ENCODE data around the gene ERP44. TPM values are rescaled to one million over a fixed set of nuclear protein-coding genes. Genes with fewer than 3 reads are reported as not detected.

ERP44 gene
- total and polyA plus RNA-seq, 11 donors = 7.9 to 21.6 (median 15.7) TPM

DNA sequence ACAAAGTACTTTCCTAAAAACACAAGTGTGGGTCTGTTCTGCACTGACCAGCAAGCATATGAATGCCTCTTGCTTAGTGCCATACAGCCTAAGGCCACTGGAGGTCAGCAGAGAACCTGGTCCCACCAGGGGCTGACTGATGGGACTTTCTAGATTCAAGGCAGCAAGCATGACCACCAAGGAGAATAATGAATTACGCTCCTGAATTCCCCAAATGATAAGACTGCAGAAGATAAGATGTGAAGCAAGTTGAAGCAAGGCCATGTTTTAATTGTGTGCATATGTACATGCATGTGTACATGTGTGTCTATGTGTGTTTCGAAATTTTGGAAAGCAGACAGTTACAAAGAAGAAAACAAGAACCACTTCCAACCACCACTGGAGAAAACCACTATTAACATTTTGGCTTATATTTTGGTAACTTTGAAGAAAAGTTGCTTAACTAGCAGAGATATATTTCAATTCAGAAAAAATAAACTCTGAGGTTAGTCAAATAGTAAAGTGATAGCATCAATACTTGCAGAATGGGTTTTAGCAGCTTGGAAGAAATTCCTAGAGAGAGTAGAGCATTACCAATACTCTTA, 70.5 kb downstream of the ERP44 start:
- Histone ChIP-seq H3K27me3 (no peaks in the 10 kb centered on the region), H3K9me3 (peaks cover 0 to 12% (median 0%) of the 10 kb centered on the region in 12 donors), H3K4me3 (no peak overlapping the region), H3K27ac (no peak overlapping the region), H3K36me3 (peaks cover 0 to 7% (median 0%) of the 10 kb centered on the region in 9 donors), H3K4me1 (peaks cover 0 to 11% (median 0%) of the 10 kb centered on the region in 12 donors)
- no peak for TF ChIP-seq POLR2A (IDR thresholded peaks at IDR 0.05)
- TF ChIP-seq, protein P1, sequence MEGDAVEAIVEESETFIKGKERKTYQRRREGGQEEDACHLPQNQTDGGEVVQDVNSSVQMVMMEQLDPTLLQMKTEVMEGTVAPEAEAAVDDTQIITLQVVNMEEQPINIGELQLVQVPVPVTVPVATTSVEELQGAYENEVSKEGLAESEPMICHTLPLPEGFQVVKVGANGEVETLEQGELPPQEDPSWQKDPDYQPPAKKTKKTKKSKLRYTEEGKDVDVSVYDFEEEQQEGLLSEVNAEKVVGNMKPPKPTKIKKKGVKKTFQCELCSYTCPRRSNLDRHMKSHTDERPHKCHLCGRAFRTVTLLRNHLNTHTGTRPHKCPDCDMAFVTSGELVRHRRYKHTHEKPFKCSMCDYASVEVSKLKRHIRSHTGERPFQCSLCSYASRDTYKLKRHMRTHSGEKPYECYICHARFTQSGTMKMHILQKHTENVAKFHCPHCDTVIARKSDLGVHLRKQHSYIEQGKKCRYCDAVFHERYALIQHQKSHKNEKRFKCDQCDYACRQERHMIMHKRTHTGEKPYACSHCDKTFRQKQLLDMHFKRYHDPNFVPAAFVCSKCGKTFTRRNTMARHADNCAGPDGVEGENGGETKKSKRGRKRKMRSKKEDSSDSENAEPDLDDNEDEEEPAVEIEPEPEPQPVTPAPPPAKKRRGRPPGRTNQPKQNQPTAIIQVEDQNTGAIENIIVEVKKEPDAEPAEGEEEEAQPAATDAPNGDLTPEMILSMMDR (IDR thresholded peaks at IDR 0.05) = peak; percentile 89 to 96 (median 94)
- 56 to 67% (median 61%) methylated on average over 2 of the region's 2 CpGs for WGBS, 4 donors
- intact Hi-C loops (cut with DNase I) = loop anchor here (1.0 to 10.0 kb wide), 14 partner anchors 69 to 763 kb away; partner anchors contain the start of genes ERP44 (in 2 of the 10) and INVS (in 2 of the 10)
- ATAC-seq (peak; percentile 42 to 97 (median 94)), DNase-seq (peak; percentile 61 to 69 (median 65))

DNA sequence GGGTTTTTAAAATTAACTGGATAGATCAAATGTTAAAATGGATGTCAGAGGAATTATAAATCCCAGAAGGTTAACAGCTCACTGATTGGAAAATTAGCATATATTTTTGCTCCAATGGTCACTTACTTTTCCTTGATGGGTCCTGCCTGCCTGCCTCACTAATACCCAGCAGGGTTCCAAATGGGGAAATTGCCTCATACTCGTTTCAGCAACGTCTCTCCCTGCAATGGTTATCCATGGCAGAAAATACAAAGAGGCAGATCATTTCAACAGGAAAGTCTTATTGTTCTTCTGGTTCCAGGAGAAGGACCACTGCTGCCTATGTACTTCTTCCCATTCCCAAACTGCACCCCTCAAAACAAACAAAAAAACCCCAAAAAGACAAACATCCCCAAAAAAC, 71.3 kb downstream of the ERP44 start:
- no peak overlapping the region for H3K4me3 ChIP-seq
- peaks cover 0 to 12% (median 0%) of the 10 kb centered on the region in 12 donors for H3K9me3 ChIP-seq
- no peak for TF ChIP-seq POLR2A (IDR thresholded peaks at IDR 0.05)
- TF ChIP-seq, protein P1 (IDR thresholded peaks at IDR 0.05) = no peak
- no peak for DNase-seq
- H3K27me3 ChIP-seq = no peaks in the 10 kb centered on the region
- 63 to 68% (median 65%) methylated on average over 2 of the region's 2 CpGs for WGBS, 4 donors
- ATAC-seq = no peak
- intact Hi-C loops (cut with DNase I) = loop anchor here (2.0 to 10.0 kb wide), 11 partner anchors 70 to 763 kb away; partner anchors contain the start of genes ERP44 (in 2 of the 10) and INVS (in 2 of the 10)
- H3K4me1 ChIP-seq = peaks cover 0 to 11% (median 0%) of the 10 kb centered on the region in 12 donors
- no peak overlapping the region for H3K27ac ChIP-seq
- peaks cover 0 to 5% (median 0%) of the 10 kb centered on the region in 9 donors for H3K36me3 ChIP-seq

DNA sequence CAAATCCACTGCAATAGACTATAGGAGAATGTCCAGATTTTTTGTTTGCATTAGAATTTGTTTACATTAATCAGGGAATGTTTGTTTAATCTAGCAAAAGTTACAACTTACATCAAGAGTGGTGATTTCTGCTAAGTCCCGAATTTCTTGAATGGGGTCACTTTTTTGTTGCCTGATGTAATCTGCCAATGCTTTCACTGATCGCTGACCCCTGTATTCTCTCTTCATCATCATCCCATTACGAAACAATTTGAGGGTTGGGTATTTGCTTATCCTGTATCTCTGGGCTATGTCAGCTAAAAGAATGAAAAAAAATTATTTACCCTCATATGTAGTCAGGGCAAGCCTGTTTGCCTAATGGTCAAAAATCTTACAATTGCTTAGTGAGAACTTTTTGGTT, 76.9 kb downstream of the ERP44 start:
- peaks cover 0 to 48% (median 44%) of the 10 kb centered on the region in 9 donors for H3K36me3 ChIP-seq
- WGBS, 4 donors = 93 to 98% (median 96%) methylated on average over 3 of the region's 3 CpGs
- no peaks in the 10 kb centered on the region for H3K27me3 ChIP-seq
- no peak overlapping the region for H3K27ac ChIP-seq
- TF ChIP-seq, protein P1 (IDR thresholded peaks at IDR 0.05) = no peak
- no peak for TF ChIP-seq POLR2A (IDR thresholded peaks at IDR 0.05)
- no peak for ATAC-seq
- intact Hi-C loops (cut with DNase I) = loop anchor here in 7 of 10 donors (5.0 to 10.0 kb wide), 5 partner anchors 110 to 757 kb away; no protein-coding TSS in a partner anchor
- DNase-seq = no peak
- H3K9me3 ChIP-seq = peaks cover 0 to 12% (median 0%) of the 10 kb centered on the region in 12 donors
- no peak overlapping the region for H3K4me3 ChIP-seq
- peaks cover 0 to 6% (median 0%) of the 10 kb centered on the region in 12 donors for H3K4me1 ChIP-seq

DNA sequence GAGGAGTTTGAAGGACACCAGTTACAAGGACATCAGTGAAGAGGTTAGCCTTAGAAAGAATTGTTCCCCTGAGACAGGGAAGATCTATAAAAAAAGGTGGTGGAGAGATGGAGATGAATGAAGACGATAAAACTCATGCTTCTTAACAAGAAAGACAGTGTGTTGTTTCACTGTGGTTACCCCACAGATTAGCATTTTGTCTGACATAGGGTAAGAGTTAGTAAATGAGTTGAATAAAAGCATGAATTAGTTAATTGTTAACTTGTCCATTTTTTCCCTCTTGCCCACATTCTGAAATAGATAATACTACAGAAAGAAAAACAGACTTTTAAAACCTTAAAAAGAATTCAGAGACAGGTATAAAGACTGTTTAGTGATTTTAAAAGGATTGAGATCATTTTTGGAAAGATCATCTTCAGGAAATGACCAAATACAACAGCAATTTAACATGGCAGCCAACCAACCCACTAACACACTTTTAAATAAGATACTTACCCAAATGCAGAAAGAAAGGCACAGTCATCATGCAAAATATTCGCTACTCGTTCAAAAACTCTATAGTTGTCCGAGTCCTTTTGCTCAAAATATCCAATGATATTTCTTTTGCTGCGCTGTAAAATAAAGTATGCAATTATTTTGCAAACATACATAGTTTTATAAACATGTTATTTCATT, 78.5 kb downstream of the ERP44 start:
- H3K36me3 ChIP-seq = peaks cover 0 to 65% (median 56%) of the 10 kb centered on the region in 9 donors
- no peak overlapping the region for H3K4me3 ChIP-seq
- H3K9me3 ChIP-seq = peaks cover 0 to 12% (median 0%) of the 10 kb centered on the region in 12 donors
- no peak for ATAC-seq
- H3K27me3 ChIP-seq = no peaks in the 10 kb centered on the region
- intact Hi-C loops (cut with DNase I) = loop anchor here in 7 of 10 donors (5.0 to 10.0 kb wide), 5 partner anchors 108 to 755 kb away; no protein-coding TSS in a partner anchor
- H3K4me1 ChIP-seq = peaks cover 0 to 6% (median 0%) of the 10 kb centered on the region in 12 donors
- no peak overlapping the region for H3K27ac ChIP-seq
- TF ChIP-seq, protein P1 (IDR thresholded peaks at IDR 0.05) = no peak
- TF ChIP-seq POLR2A (IDR thresholded peaks at IDR 0.05) = no peak
- WGBS, 4 donors = 89 to 94% (median 93%) methylated on average over 5 of the region's 5 CpGs
- no peak for DNase-seq
